Calu3 (cell line): ENCODE data around the gene GPSM3. TPM values are rescaled to one million over a fixed set of nuclear protein-coding genes. Genes with fewer than 3 reads are reported as not detected.

Experiments used
- BruUV-seq: library from RNA; stranded (reverse); fragments of 400-500 nt; replicated peaks from 2 replicates; lab custom pipeline; 2021; lab: Mats Ljungman, UMichigan
- CTCF ChIA-PET: fragments of 300-600 bp; sonication (Branson Sonifier 250); formaldehyde crosslinking; loops from one replicate; lab custom pipeline; 2022; ENCODE audit warnings: antibody characterized with exemption; lab: Charles Lee
- DNase-seq: peaks from one replicate; pipeline ENCODE4 v3.0.0; 2022
- H3K27ac Mint-ChIP-seq: one replicate; pipeline ENCODE4 v1.8.0; 2022; ENCODE audit warnings: mixed read lengths; ENCODE audit not compliant: unreplicated experiment
- H3K27me3 Mint-ChIP-seq: one replicate; pipeline ENCODE4 v1.8.0; 2022; ENCODE audit warnings: mixed read lengths; ENCODE audit not compliant: unreplicated experiment
- H3K36me3 Mint-ChIP-seq: one replicate; pipeline ENCODE4 v1.8.0; 2022; ENCODE audit warnings: mild to moderate bottlenecking, moderate library complexity, mixed read lengths; ENCODE audit not compliant: insufficient read depth, unreplicated experiment
- H3K4me1 Mint-ChIP-seq: one replicate; pipeline ENCODE4 v1.8.0; 2022; ENCODE audit warnings: mild to moderate bottlenecking, low read depth, mixed read lengths; ENCODE audit not compliant: unreplicated experiment
- H3K4me3 Mint-ChIP-seq: one replicate; pipeline ENCODE4 v1.8.0; 2022; ENCODE audit warnings: mild to moderate bottlenecking, low read depth, moderate library complexity, mixed read lengths; ENCODE audit not compliant: unreplicated experiment
- H3K9me3 Mint-ChIP-seq: one replicate; pipeline ENCODE4 v1.8.0; 2022; ENCODE audit warnings: low read depth, mixed read lengths; ENCODE audit not compliant: unreplicated experiment
- CTCF ChIP-seq: fragments of 200-600 bp; IDR thresholded peaks from one replicate; pipeline ENCODE4 v1.8.0; 2022; ENCODE audit warnings: antibody characterized with exemption; ENCODE audit not compliant: unreplicated experiment
- intact Hi-C: fragments of 100-400 bp; cut with micrococcal nuclease; formaldehyde crosslinking; loops from one replicate; pipeline ENCODE4 v1.10.0; 2022; ENCODE audit not compliant: unreplicated experiment
- total RNA-seq: library from RNA; stranded (reverse); gene quantifications from 2 replicates; pipeline ENCODE4 v1.2.3, GENCODE V29; 2022

GPSM3 gene
- total RNA-seq, 1 experiment from 2014 or later = 6.2 TPM

- BruUV-seq = no TSS peak
- H3K4me1 Mint-ChIP-seq = peaks cover 34% of the 10 kb centered on the region
- CTCF ChIA-PET = interaction anchor here (1.0 to 1.8 kb wide), 2 partner anchors 14 to 81 kb away, joined by 5 to 8 read pairs; no protein-coding TSS in a partner anchor
- H3K36me3 Mint-ChIP-seq = peaks cover 72% of the 10 kb centered on the region
- peak overlapping the region; percentile 80 for H3K4me3 Mint-ChIP-seq
- H3K9me3 Mint-ChIP-seq = no peaks in the 10 kb centered on the region
- intact Hi-C loops = loop anchor here (10.0 kb wide), 1 partner anchor 246 kb away; the partner anchor contains the start of gene CFB
- H3K27me3 Mint-ChIP-seq = no peaks in the 10 kb centered on the region
- no peak for TF ChIP-seq CTCF
- peak overlapping the region; percentile 54 for H3K27ac Mint-ChIP-seq
- no peak for DNase-seq
These were observed 1.3 kb downstream of the GPSM3 start for GRCh38 chr6:32190911-32191677.

GRCh38 chr6:32190054-32190851 is 2.2 kb downstream of the GPSM3 start, which contains the start of gene PBX2:
Gene PBX2 (minus strand): TSS chr6:32190202. CDS start chr6:32189915, 287 bp downstream.
- no peak for TF ChIP-seq CTCF
- no peaks in the 10 kb centered on the region for H3K27me3 Mint-ChIP-seq
- intact Hi-C loops = loop anchor here (10.0 kb wide), 1 partner anchor 245 kb away; the partner anchor contains the start of gene CFB
- peaks cover 71% of the 10 kb centered on the region for H3K36me3 Mint-ChIP-seq
- H3K27ac Mint-ChIP-seq = peak within 1 kb of the TSS; percentile 70
- no peaks in the 10 kb centered on the region for H3K9me3 Mint-ChIP-seq
- TSS peak; percentile 92 for BruUV-seq
- peaks cover 30% of the 10 kb centered on the region for H3K4me1 Mint-ChIP-seq
- CTCF ChIA-PET = interaction anchor here (0.6 to 1.8 kb wide), 9 partner anchors 11 to 1308 kb away, joined by 3 to 8 read pairs (median 5); partner anchors contain the start of gene NOTCH4
- peak within 1 kb of the TSS; percentile 80 for H3K4me3 Mint-ChIP-seq
- DNase-seq = peak; percentile 92

GRCh38 chr6:32189742-32190053 is 2.7 kb downstream of the GPSM3 start:
- no peak for DNase-seq
- H3K36me3 Mint-ChIP-seq = peaks cover 66% of the 10 kb centered on the region
- H3K4me3 Mint-ChIP-seq = peak overlapping the region; percentile 80
- H3K27ac Mint-ChIP-seq = peak overlapping the region; percentile 70
- no peaks in the 10 kb centered on the region for H3K9me3 Mint-ChIP-seq
- BruUV-seq = no TSS peak
- H3K27me3 Mint-ChIP-seq = no peaks in the 10 kb centered on the region
- CTCF ChIA-PET = interaction anchor here (0.5 to 1.8 kb wide), 7 partner anchors 10 to 1119 kb away, joined by 3 to 8 read pairs (median 5); no protein-coding TSS in a partner anchor
- intact Hi-C loops = loop anchor here (10.0 kb wide), 1 partner anchor 245 kb away; the partner anchor contains the start of gene CFB
- no peak for TF ChIP-seq CTCF
- peaks cover 25% of the 10 kb centered on the region for H3K4me1 Mint-ChIP-seq

GRCh38 chr6:32189069-32189741 is 3.2 kb downstream of the GPSM3 start:
- Mint-ChIP-seq H3K4me1 (peaks cover 22% of the 10 kb centered on the region), H3K4me3 (peak overlapping the region; percentile 80), H3K9me3 (no peaks in the 10 kb centered on the region), H3K27ac (peak overlapping the region; percentile 66), H3K36me3 (peaks cover 69% of the 10 kb centered on the region), H3K27me3 (no peaks in the 10 kb centered on the region)
- CTCF ChIA-PET = interaction anchor here (0.5 to 1.5 kb wide), 4 partner anchors 12 to 569 kb away, joined by 3 to 5 read pairs (median 4); no protein-coding TSS in a partner anchor
- intact Hi-C loops = no loop called here
- TF ChIP-seq CTCF = no peak
- DNase-seq = no peak
- BruUV-seq = no TSS peak
